HUDEP-2 (cell line): ENCODE data around the gene RAP1GAP2.

ENCODE experiments used
- DNase-seq, 76 experiments: peaks; one replicate each; lab custom pipeline; 2025; ENCODE audit not compliant: unreplicated experiment in 76 of 76; lab: John Stamatoyannopoulos, UW

RAP1GAP2 gene

DNA sequence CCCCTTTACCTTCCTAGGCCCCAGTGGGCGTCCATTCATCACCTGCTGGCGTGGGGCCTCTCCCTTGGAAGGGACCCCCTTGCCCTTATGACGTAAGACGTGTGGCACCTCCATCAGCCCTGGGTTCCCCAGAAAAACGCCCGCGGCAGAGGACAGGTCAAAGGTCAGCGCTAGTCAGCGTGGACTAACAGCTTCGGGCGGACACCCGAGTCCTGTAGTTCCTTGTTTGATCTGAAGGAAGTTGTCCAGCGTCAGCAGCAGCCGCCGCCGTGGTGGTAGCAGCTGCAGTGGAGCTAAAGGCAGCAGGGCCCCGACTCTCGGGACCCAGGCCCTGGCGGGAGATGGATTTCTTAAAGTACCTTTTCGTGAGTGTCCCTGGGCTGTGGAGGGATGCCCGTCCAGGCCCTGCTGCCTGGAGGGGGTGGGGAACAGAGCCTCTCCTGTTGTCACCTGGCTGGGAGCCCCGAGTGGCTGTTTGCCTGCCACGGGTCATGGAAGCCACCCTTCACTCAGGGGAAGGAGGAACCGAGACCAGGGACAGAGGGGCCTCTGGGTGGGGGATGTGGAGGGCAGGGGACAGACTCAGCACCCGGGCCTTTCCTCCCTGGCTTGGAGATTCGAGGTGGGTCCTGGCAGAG, 143.6 kb downstream of the RAP1GAP2 start:
- no peak for DNase-seq

GRCh38 chr17:2940352-2940751, 144.1 kb downstream of the RAP1GAP2 start:
- DNase-seq, result no peak

DNA sequence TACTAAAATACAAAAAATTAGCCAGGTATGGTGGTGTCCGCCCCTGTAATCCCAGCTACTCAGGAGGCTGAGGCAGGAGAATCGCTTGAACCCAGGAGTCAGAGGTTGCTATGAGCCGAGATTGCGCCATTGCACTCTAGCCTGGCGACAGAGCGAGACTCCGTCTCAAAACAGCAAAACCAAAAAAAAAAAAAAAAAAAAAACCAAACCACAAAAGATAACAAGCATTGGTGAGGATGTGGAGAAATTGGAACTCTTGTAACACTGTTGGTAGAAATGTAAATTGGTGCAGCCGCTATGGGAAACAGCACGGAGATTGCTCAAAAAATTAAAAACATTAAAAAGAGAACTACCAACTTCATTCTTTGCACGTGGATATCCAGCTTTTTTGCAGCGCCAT, 147.7 kb downstream of the RAP1GAP2 start:
- no peak for DNase-seq

DNA sequence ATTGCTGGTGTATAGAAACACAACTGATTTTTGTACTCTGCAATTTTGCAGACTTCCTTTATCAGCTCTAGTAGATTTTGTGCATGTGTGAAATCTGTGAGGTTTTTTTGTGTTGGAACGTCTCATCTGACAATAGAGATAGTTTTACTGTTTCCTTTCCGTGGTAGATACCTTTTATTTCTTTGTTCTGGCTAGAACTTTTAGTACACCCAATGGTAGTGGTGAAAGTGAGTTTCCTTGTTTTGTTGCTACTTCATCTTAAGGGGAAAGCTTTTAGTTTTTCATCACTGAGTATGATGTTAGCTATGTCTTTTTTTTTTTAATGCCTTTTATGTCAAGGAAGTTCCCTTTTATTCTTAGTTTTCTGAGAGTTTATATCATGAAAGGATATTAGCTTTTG, 149.1 kb downstream of the RAP1GAP2 start:
- no peak for DNase-seq

- DNase-seq, result no peak
Observed at GRCh38 chr17:2946144-2946543, 149.9 kb downstream of the RAP1GAP2 start.

- DNase-seq, result no peak
Observed at GRCh38 chr17:2947588-2947950, 151.3 kb downstream of the RAP1GAP2 start.

GRCh38 chr17:2947996-2948550, 151.8 kb downstream of the RAP1GAP2 start:
- DNase-seq, result no peak

DNA sequence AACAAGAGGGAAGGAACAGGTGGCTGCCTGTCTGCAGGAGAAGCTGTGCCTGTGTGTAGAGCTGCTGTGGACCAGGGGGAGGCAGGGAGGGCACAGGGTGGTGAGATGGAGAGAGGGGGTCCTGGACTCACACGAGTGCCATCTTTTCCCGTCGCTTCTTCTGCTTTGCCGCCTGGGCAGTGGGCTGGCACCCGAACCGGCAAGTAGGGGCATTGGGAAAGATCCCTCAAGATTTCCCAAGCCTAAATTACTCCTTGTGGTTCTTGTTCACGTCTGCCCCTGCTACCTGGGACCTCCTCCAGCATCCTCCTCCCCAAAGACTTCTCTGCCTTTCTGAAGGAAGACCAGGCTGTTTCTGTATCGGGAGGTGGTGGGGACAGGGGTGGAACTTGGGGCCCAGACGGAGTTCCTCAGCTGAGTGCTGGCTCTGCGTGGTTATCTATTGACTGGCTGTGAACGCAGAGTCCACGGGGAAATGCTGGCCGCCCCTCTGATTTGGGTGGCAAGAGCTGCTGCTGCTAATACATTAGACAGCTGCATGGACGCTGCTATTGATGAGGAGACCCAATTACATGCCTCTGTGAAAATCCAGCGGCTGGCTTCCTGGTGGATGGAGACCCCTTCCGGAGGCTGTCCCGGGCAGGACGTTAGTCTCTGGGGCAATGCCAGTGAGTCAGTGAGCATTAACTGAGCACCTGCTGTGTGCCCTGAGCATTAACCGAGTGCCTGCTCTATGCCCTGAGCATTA, 152.7 kb downstream of the RAP1GAP2 start:
- DNase-seq, result no peak

DNA sequence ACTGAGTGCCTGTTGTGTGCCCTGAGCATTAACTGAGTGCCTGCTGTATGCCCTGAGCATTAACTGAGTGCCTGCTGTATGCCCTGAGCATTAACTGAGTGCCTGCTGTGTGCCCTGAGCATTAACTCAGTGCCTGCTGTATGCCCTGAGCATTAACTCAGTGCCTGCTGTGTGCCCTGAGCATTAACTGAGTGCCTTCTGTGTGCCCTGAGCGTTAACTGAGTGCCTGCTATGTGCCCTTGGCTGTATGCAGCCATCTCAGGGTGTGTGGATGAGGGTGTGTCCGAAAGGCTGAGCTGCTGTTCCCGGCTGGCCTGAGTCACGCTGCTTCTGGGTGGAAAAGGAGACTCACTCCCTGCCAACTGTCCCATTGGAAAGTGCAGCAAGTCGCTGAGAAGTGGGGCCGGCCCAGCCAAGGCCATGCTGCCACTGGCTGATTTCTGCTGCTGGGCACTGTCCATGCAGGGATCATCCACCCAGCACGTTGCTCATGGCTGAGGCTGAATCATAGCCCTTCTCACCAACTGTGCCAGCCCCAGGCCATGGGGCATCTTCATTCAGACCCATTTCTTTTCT, 153.3 kb downstream of the RAP1GAP2 start:
- no peak for DNase-seq

GRCh38 chr17:2950846-2951245, 154.6 kb downstream of the RAP1GAP2 start:
- no peak for DNase-seq

GRCh38 chr17:2952174-2952845, 156.1 kb downstream of the RAP1GAP2 start:
- DNase-seq, result no peak

DNA sequence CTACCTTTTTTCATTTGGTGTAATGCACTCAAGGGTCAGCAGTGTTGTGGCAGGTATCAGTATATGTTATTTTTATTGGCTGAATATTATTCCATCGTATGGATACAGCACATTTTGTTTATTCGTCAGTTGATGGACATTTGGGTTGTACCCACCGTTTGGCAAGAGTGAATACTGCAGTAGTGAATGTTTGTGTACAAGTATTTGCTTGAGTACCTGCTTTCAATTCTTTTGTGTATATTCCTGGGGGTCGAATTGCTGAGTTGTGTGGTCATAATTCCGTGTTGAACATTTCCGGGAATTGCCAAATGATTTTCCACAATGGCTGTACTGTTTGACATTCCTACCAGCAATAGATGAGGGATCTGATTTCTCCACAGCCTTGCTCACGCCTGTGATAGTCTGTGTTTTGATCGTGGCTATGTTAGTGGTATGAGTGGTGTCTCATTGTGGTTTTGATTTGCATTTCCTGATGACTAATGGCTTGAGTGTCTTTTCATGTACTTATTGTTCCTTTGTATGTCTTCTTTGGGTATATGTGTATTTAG, 158.7 kb downstream of the RAP1GAP2 start:
- DNase-seq, result no peak

GRCh38 chr17:2955931-2956582, 159.8 kb downstream of the RAP1GAP2 start:
- no peak for DNase-seq

DNA sequence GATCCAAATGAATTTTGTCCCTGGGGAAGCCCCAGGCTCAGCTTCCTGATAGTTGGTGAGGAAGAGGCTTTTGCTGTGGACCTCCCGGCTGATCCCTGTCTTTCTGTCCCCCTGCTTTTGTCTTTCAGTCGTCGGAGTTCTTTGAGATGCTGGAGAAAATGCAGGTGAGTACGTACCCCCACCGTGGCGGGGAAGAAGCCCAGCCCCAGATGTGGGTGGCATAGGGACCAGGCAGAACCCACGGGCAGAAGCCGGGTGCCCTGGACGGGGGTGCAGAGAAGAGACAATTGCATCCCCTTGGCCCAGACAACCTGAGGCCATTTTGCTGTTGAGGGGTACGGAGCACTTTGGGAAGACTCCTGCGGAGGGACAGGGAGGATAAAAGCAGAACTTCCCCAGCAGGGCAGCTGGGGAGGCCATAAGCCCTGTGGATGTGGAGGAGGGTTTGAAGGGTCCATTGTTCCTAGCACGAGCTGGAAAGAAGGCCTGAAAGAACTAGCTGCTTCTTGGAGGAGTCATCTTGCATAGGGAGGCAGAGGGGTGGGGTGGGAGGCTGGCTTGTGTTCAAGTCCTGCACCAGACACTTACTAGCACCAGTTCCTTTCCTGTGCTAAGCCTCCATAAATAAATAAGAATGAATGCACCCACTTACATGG, 161.5 kb downstream of the RAP1GAP2 start:
- no peak for DNase-seq

GRCh38 chr17:2958706-2959222, 162.5 kb downstream of the RAP1GAP2 start:
- no peak for DNase-seq

- no peak for DNase-seq
Observed at GRCh38 chr17:2959371-2960130, 163.3 kb downstream of the RAP1GAP2 start.

- DNase-seq, result no peak
Observed at GRCh38 chr17:2961446-2961845, 165.2 kb downstream of the RAP1GAP2 start.

DNA sequence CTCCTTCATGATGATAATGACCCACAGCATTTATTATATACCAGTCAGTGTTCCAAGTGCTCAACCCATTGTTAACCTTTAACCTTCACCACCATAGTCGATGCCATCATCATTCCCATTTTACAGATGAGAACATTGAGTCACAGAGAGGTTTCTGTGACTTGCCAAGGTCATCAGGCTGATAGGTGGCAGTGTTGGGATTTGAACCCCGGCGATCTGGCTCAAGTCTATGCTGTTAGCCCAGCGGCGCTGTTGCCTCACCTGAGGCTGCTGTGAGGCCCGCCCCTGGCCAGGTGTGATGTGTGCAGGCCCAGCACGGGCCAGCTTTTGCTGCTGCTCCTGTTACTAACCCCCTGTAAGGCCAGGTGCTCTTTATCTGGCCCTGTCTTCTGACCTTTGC, 166.0 kb downstream of the RAP1GAP2 start:
- no peak for DNase-seq

DNA sequence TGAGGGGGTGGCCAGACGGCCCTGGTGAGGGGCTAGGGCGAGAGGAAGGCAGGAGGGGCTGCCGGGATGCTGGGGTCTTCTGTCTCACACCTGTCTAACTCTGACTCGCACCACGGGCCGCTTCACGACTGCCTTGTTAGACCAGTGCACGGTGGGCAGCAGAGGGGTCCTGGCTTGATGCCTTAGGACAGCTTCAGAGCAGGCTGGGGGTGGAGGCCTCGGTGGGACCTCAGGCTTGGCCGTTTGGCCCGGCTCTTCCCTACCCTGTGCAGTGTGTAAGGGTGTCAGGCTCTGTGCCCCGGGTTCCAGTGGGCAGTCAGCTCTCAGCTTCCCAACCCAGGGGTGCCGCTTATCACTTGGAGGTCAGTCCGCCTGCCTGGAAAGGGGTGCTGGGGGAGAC, 166.5 kb downstream of the RAP1GAP2 start:
- DNase-seq, result no peak
